AG20443 (cell line): ENCODE results near the gene ASAP2.

ENCODE experiments used
- DNase-seq: peaks from one replicate; pipeline ENCODE4 v3.0.0; 2012; ENCODE audit warnings: low spot score, mixed read lengths

The ASAP2 gene

GRCh38 chr2:9403924-9404323 is 197.3 kb downstream of the ASAP2 start:
- no peak for DNase-seq

GRCh38 chr2:9404451-9404850 is 197.8 kb downstream of the ASAP2 start:
- DNase-seq, result no peak

GRCh38 chr2:9405636-9406035 is 199.0 kb downstream of the ASAP2 start:
- no peak for DNase-seq

GRCh38 chr2:9406529-9407362 is 200.1 kb downstream of the ASAP2 start:
- no peak for DNase-seq

GRCh38 chr2:9407363-9407811 is 200.8 kb downstream of the ASAP2 start:
- DNase-seq, result no peak

GRCh38 chr2:9408641-9409151 is 202.1 kb downstream of the ASAP2 start:
- no peak for DNase-seq

- DNase-seq, result no peak
Observed at GRCh38 chr2:9410108-9410507, 203.5 kb downstream of the ASAP2 start.

GRCh38 chr2:9412781-9413180 is 206.2 kb downstream of the ASAP2 start:
- no peak for DNase-seq

- DNase-seq, result no peak
Observed at GRCh38 chr2:9415516-9416169, 209.0 kb downstream of the ASAP2 start.

- no peak for DNase-seq
Observed at GRCh38 chr2:9416267-9416961, 209.8 kb downstream of the ASAP2 start.

GRCh38 chr2:9416962-9417316 is 210.3 kb downstream of the ASAP2 start:
- DNase-seq, result no peak

- no peak for DNase-seq
Observed at GRCh38 chr2:9417725-9418124, 211.1 kb downstream of the ASAP2 start.

- no peak for DNase-seq
Observed at GRCh38 chr2:9418746-9419145, 212.1 kb downstream of the ASAP2 start.

- no peak for DNase-seq
Observed at GRCh38 chr2:9419541-9419940, 212.9 kb downstream of the ASAP2 start.

- DNase-seq, result no peak
Observed at GRCh38 chr2:9420495-9420894, 213.9 kb downstream of the ASAP2 start.

- DNase-seq, result peak; percentile 79
Observed at GRCh38 chr2:9422321-9423099, 215.9 kb downstream of the ASAP2 start.

- DNase-seq, result peak; percentile 100
Observed at GRCh38 chr2:9423100-9423921, 216.7 kb downstream of the ASAP2 start, which contains the start of the genes CPSF3 and ITGB1BP1. TSS of gene CPSF3 (plus strand) at chr2:9423654. CDS start at chr2:9423774, 120 bp downstream. TSS of gene ITGB1BP1 (minus strand) at chr2:9423528. CDS start at chr2:9418697, 4,831 bp downstream.

- DNase-seq, result no peak
Observed at GRCh38 chr2:9423922-9424272, 217.3 kb downstream of the ASAP2 start.

- DNase-seq, result no peak
Observed at GRCh38 chr2:9424447-9425164, 218.0 kb downstream of the ASAP2 start.

GRCh38 chr2:9428965-9429577 is 222.5 kb downstream of the ASAP2 start:
- no peak for DNase-seq
